K562 (cell line): ENCODE results near the gene PTGES3L. TPM values are rescaled to one million over a fixed set of nuclear protein-coding genes. Genes with fewer than 3 reads are reported as not detected.

Experiments
- ASH1L ChIP-seq: fragments of 450-650 bp; IDR thresholded peaks from 2 replicates; pipeline ENCODE4 v1.6.1; 2018; ENCODE audit warnings: borderline replicate concordance, mild to moderate bottlenecking, low read depth; ENCODE audit not compliant: partially characterized antibody
- CHD1 ChIP-seq: fragments of 200-600 bp; sonication (generic); IDR thresholded peaks from one replicate; pipeline ENCODE4 v1.6.1; 2012; ENCODE audit warnings: mild to moderate bottlenecking, moderate library complexity, low read length, inconsistent platforms
- CHD2 ChIP-seq: IDR thresholded peaks from 2 replicates; pipeline ENCODE4 v1.6.1; 2011; ENCODE audit warnings: low read depth, low read length
- COPS2 ChIP-seq: fragments of 450-650 bp; conservative IDR thresholded peaks from 2 replicates; pipeline ENCODE4 v1.6.1; 2016; ENCODE audit warnings: mild to moderate bottlenecking, moderate library complexity
- JUN ChIP-seq, 2 experiments: sonication (generic) in 1 of 2; formaldehyde crosslinking in 1 of 2; IDR thresholded peaks; 2 replicates each; pipeline versions ENCODE4 v1.6.1 to v1.8.0; 2012 to 2022; ENCODE audit warnings: borderline replicate concordance in 2 of 2, mild to moderate bottlenecking in 2 of 2, improper control_type of control experiment in 1 of 2, low read depth in 1 of 2, low read length in 1 of 2, missing genetic modification reagents in 1 of 2
- NRF1 ChIP-seq, 2 experiments: fragments of 450-650 bp; IDR thresholded peaks in 1 of 2; conservative IDR thresholded peaks in 1 of 2; 2 replicates each; pipeline ENCODE4 v1.6.1; 2014; ENCODE audit warnings: mild to moderate bottlenecking in 2 of 2
- TAF9B ChIP-seq: fragments of 450-650 bp; IDR thresholded peaks from 2 replicates; pipeline ENCODE4 v1.6.1; 2018; ENCODE audit warnings: mild to moderate bottlenecking; ENCODE audit not compliant: partially characterized antibody
- YY1 ChIP-seq, 3 experiments: IDR thresholded peaks; 2 replicates each; pipeline ENCODE4 v1.6.1; 2011; ENCODE audit warnings: low read length in 2 of 3, mild to moderate bottlenecking in 2 of 3, moderate library complexity in 2 of 3, borderline replicate concordance in 1 of 3, control low read depth in 1 of 3, low read depth in 1 of 3; ENCODE audit not compliant: insufficient read depth in 3 of 3, insufficient replicate concordance in 2 of 3, control insufficient read depth in 1 of 3, insufficient read length in 1 of 3; ENCODE audit errors: extremely low read depth in 1 of 3
- ZNF586 ChIP-seq: fragments of 450-650 bp; formaldehyde crosslinking; conservative IDR thresholded peaks from 2 replicates; pipeline ENCODE4 v1.4.0; 2020; ENCODE audit warnings: mild to moderate bottlenecking, moderate library complexity
- polyA plus RNA-seq, 8 experiments: library from polyadenylated mRNA; depleted of rRNA in 4 of 8; stranded (reverse) in 5 of 8; unstranded in 3 of 8; fragments of >200 nt; fragmentation: Nextera tagmentation in 2 of 8; fragmentation: Illumina TruSeq in 1 of 8; extraction: Ambion mirVana in 2 of 8; extraction: Trizol in 1 of 8; gene quantifications; 2 replicates each; pipeline versions ENCODE4 v1.2.1 to v1.2.3, GENCODE V29; 2011 to 2014; ENCODE audit warnings: inconsistent platforms in 1 of 8, missing spikeins in 1 of 8
- total RNA-seq, 7 experiments: library from RNA; depleted of rRNA in 6 of 7; stranded (reverse); fragments of >200 nt in 6 of 7; fragmentation: Illumina TruSeq in 2 of 7; extraction: Trizol in 2 of 7; gene quantifications; 2 replicates each; pipeline versions ENCODE4 v1.2.1 to v1.2.3, GENCODE V29; 2011 to 2021; ENCODE audit warnings: low replicate concordance in 1 of 7
- TF ChIP-seq, protein P1 (sequence below): sonication (generic); formaldehyde crosslinking; IDR thresholded peaks from 2 replicates; pipeline ENCODE4 v1.8.0; 2022; ENCODE audit warnings: mild to moderate bottlenecking, missing genetic modification reagents
- TF ChIP-seq, protein P2 (sequence below), 2 experiments: fragments of 450-650 bp; IDR thresholded peaks; 2 replicates each; pipeline ENCODE4 v1.6.1; 2016
- TF ChIP-seq, protein P3 (sequence below): sonication (generic); formaldehyde crosslinking; IDR thresholded peaks from 2 replicates; pipeline ENCODE4 v1.8.0; 2022; ENCODE audit warnings: missing genetic modification reagents, mild to moderate bottlenecking, borderline replicate concordance

The PTGES3L gene
- total and polyA plus RNA-seq, 9 of the 15 experiments (the other 6 are each of a cell fraction or from before 2014, with no cell fraction given): 6.0 to 16.0 (median 9.6) TPM

DNA sequence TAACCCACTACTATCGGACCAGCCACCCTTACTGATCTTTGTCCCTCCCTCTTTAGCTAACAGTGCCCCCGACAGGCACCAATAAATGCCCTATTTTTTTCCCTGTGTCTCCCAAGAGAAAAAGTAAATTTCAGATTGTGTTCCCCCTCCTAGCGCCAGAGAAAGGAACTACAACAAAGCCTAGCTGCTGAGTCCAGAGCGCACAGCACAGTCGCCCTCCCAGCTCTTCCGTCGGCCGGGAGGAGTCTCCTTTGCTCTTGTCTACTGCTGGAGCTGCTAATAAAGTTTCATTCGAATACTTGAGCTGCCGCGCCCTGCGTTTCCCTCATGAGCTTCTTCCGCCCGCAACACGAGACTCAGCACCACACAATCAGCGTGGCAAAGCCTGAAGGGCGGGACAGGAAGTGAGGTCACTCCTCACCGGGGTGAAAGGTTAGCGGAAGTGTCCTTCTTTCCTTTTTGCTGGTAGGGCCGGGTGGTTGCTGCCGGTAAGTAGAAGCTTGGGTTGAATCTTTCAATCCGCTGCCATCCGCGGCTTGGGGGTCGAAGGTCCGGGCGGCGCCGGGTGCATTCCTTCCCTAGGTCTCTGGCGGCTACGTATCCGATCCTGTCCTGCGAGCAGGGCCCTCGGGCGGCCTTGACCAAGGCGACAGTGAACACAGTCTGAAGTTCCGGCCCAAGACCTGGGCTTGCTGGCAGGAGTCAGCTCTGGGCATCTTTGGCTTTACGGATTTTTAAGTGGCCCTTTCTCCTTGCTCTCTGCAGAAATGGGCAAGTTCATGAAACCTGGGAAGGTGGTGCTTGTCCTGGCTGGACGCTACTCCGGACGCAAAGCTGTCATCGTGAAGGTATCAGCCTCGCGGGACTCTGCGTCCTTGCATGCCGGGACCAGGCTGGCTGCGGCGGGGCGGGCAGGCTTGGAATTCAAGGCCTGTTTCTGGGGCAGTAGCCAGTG, 18.4 kb upstream of the PTGES3L start, which contains the start of gene RPL27 (continued):
- TF ChIP-seq, protein P1, sequence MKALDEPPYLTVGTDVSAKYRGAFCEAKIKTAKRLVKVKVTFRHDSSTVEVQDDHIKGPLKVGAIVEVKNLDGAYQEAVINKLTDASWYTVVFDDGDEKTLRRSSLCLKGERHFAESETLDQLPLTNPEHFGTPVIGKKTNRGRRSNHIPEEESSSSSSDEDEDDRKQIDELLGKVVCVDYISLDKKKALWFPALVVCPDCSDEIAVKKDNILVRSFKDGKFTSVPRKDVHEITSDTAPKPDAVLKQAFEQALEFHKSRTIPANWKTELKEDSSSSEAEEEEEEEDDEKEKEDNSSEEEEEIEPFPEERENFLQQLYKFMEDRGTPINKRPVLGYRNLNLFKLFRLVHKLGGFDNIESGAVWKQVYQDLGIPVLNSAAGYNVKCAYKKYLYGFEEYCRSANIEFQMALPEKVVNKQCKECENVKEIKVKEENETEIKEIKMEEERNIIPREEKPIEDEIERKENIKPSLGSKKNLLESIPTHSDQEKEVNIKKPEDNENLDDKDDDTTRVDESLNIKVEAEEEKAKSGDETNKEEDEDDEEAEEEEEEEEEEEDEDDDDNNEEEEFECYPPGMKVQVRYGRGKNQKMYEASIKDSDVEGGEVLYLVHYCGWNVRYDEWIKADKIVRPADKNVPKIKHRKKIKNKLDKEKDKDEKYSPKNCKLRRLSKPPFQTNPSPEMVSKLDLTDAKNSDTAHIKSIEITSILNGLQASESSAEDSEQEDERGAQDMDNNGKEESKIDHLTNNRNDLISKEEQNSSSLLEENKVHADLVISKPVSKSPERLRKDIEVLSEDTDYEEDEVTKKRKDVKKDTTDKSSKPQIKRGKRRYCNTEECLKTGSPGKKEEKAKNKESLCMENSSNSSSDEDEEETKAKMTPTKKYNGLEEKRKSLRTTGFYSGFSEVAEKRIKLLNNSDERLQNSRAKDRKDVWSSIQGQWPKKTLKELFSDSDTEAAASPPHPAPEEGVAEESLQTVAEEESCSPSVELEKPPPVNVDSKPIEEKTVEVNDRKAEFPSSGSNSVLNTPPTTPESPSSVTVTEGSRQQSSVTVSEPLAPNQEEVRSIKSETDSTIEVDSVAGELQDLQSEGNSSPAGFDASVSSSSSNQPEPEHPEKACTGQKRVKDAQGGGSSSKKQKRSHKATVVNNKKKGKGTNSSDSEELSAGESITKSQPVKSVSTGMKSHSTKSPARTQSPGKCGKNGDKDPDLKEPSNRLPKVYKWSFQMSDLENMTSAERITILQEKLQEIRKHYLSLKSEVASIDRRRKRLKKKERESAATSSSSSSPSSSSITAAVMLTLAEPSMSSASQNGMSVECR: peak; percentile 83
- TF ChIP-seq JUN (IDR thresholded peaks at IDR 0.05; ENCODE audit: borderline replicate concordance, low read depth, low read length): peak; percentile 86
- no peak for TF ChIP-seq JUN (CRISPR knock-in tag; IDR thresholded peaks at IDR 0.05; ENCODE audit: borderline replicate concordance)
- TF ChIP-seq COPS2: no peak
- peak; percentile 78 for TF ChIP-seq CHD2
- peak; percentile 63 for TF ChIP-seq ASH1L
- TF ChIP-seq NRF1 (conservative IDR thresholded peaks at IDR 0.05 in 1 of 2, IDR thresholded peaks at IDR 0.05 in 1 of 2): peak; percentile 58 to 73
- peak; percentile 91 for TF ChIP-seq CHD1
- peak in 1 of 3 experiments; percentile 66 for TF ChIP-seq YY1 (IDR thresholded peaks at IDR 0.05; ENCODE audit: borderline replicate concordance in 1 of 3, control insufficient read depth in 1 of 3, extremely low read depth in 1 of 3, insufficient read depth in 3 of 3, insufficient read length in 1 of 3, insufficient replicate concordance in 2 of 3, low read depth in 1 of 3, low read length in 2 of 3)
- TF ChIP-seq TAF9B: peak; percentile 98
- TF ChIP-seq, protein P2, sequence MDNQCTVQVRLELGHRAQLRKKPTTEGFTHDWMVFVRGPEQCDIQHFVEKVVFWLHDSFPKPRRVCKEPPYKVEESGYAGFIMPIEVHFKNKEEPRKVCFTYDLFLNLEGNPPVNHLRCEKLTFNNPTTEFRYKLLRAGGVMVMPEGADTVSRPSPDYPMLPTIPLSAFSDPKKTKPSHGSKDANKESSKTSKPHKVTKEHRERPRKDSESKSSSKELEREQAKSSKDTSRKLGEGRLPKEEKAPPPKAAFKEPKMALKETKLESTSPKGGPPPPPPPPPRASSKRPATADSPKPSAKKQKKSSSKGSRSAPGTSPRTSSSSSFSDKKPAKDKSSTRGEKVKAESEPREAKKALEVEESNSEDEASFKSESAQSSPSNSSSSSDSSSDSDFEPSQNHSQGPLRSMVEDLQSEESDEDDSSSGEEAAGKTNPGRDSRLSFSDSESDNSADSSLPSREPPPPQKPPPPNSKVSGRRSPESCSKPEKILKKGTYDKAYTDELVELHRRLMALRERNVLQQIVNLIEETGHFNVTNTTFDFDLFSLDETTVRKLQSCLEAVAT (IDR thresholded peaks at IDR 0.05): peak; percentile 13 to 69; a peak in 3 of 4 replicates
- TF ChIP-seq, protein P3, sequence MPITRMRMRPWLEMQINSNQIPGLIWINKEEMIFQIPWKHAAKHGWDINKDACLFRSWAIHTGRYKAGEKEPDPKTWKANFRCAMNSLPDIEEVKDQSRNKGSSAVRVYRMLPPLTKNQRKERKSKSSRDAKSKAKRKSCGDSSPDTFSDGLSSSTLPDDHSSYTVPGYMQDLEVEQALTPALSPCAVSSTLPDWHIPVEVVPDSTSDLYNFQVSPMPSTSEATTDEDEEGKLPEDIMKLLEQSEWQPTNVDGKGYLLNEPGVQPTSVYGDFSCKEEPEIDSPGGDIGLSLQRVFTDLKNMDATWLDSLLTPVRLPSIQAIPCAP (CRISPR knock-in tag): no peak
- no peak for TF ChIP-seq ZNF586 (CRISPR knock-in tag)
